Measurements from ENCODE around the gene FKBP15. TPM values are rescaled to one million over a fixed set of nuclear protein-coding genes. Genes with fewer than 3 reads are reported as not detected.
A peak's percentile ranks its signal among the peaks of the same experiment; 100 is the strongest.

The FKBP15 gene
- total RNA-seq, 1 donor from 2014 or later: 27.6 TPM

GRCh38 chr9:113221800-113222481 is 864 bp upstream of the FKBP15 start:
- peak overlapping the region; percentile 98 for H3K27ac Mint-ChIP-seq (ENCODE audit: unreplicated experiment)
- TF ChIP-seq CTCF (IDR thresholded peaks at IDR 0.05): no peak
- peaks cover 2% of the 10 kb centered on the region for H3K36me3 Mint-ChIP-seq (ENCODE audit: low read depth)
- no peak for DNase-seq (ENCODE audit: low spot score)
- H3K9me3 Mint-ChIP-seq (ENCODE audit: low read depth): no peaks in the 10 kb centered on the region
- peak overlapping the region; percentile 91 for H3K4me3 Mint-ChIP-seq (ENCODE audit: unreplicated experiment)
- H3K4me1 Mint-ChIP-seq (ENCODE audit: low read depth): peaks cover 53% of the 10 kb centered on the region
- H3K27me3 Mint-ChIP-seq (ENCODE audit: low read depth): no peaks in the 10 kb centered on the region

- Mint-ChIP-seq H3K4me1 (ENCODE audit: low read depth) (peaks cover 47% of the 10 kb centered on the region), H3K27me3 (ENCODE audit: low read depth) (no peaks in the 10 kb centered on the region), H3K4me3 (ENCODE audit: unreplicated experiment) (peak overlapping the region; percentile 91), H3K36me3 (ENCODE audit: low read depth) (peaks cover 2% of the 10 kb centered on the region), H3K27ac (ENCODE audit: unreplicated experiment) (peak overlapping the region; percentile 98), H3K9me3 (ENCODE audit: low read depth) (no peaks in the 10 kb centered on the region)
- DNase-seq (ENCODE audit: low spot score): no peak
- no peak for TF ChIP-seq CTCF (IDR thresholded peaks at IDR 0.05)
Measured at GRCh38 chr9:113220467-113221002, 542 bp downstream of the FKBP15 start.

- peak overlapping the region; percentile 98 for H3K27ac Mint-ChIP-seq (ENCODE audit: unreplicated experiment)
- TF ChIP-seq CTCF (IDR thresholded peaks at IDR 0.05): no peak
- H3K27me3 Mint-ChIP-seq (ENCODE audit: low read depth): no peaks in the 10 kb centered on the region
- peak overlapping the region; percentile 91 for H3K4me3 Mint-ChIP-seq (ENCODE audit: unreplicated experiment)
- no peak for DNase-seq (ENCODE audit: low spot score)
- peaks cover 49% of the 10 kb centered on the region for H3K4me1 Mint-ChIP-seq (ENCODE audit: low read depth)
- no peaks in the 10 kb centered on the region for H3K9me3 Mint-ChIP-seq (ENCODE audit: low read depth)
- H3K36me3 Mint-ChIP-seq (ENCODE audit: low read depth): peaks cover 1% of the 10 kb centered on the region
Measured at GRCh38 chr9:113219969-113220368, 1.1 kb downstream of the FKBP15 start.

- Mint-ChIP-seq H3K27ac (ENCODE audit: unreplicated experiment) (peak overlapping the region; percentile 98), H3K27me3 (ENCODE audit: low read depth) (no peaks in the 10 kb centered on the region), H3K4me3 (ENCODE audit: unreplicated experiment) (peak overlapping the region; percentile 91), H3K36me3 (ENCODE audit: low read depth) (no peaks in the 10 kb centered on the region), H3K9me3 (ENCODE audit: low read depth) (no peaks in the 10 kb centered on the region), H3K4me1 (ENCODE audit: low read depth) (peaks cover 50% of the 10 kb centered on the region)
- DNase-seq (ENCODE audit: low spot score): no peak
- TF ChIP-seq CTCF (IDR thresholded peaks at IDR 0.05): no peak
Measured at GRCh38 chr9:113219186-113219936, 1.7 kb downstream of the FKBP15 start.

- H3K36me3 Mint-ChIP-seq (ENCODE audit: low read depth): peaks cover 4% of the 10 kb centered on the region
- no peak for TF ChIP-seq CTCF (IDR thresholded peaks at IDR 0.05)
- H3K27me3 Mint-ChIP-seq (ENCODE audit: low read depth): no peaks in the 10 kb centered on the region
- H3K27ac Mint-ChIP-seq (ENCODE audit: unreplicated experiment): no peak overlapping the region
- DNase-seq (ENCODE audit: low spot score): no peak
- no peaks in the 10 kb centered on the region for H3K9me3 Mint-ChIP-seq (ENCODE audit: low read depth)
- H3K4me1 Mint-ChIP-seq (ENCODE audit: low read depth): peaks cover 26% of the 10 kb centered on the region
- H3K4me3 Mint-ChIP-seq (ENCODE audit: unreplicated experiment): no peak overlapping the region
Measured at GRCh38 chr9:113216406-113216805, 4.7 kb downstream of the FKBP15 start.
